Natural killer cell (primary cell): ENCODE results near the gene ZNF536. TPM values are rescaled to one million over a fixed set of nuclear protein-coding genes. Genes with fewer than 3 reads are reported as not detected.

Source experiments
- ATAC-seq, 3 donors: fragments of 150-1000 bp in 2 of 3; fragments of 200-7000 bp in 1 of 3; cut with Tn5 transposase; 1 replicate in 1 of 3; 2 replicates in 2 of 3; pipeline ENCODE4 v1.10.0; 2021; ENCODE audit warnings: mild to moderate bottlenecking in 2 of 3, moderate library complexity in 2 of 3
- DNase-seq, 2 donors: peaks; one replicate each; pipeline versions ENCODE4 v3.0.0 to v3.0.0-alpha.2; 2013 to 2021; ENCODE audit warnings: mixed read lengths in 1 of 2
- H3K27ac ChIP-seq: one replicate; pipeline ENCODE4 v1.5.1; 2013; ENCODE audit warnings: mild to moderate bottlenecking, low read length
- H3K27me3 ChIP-seq: one replicate; pipeline ENCODE4 v1.6.1; 2013; ENCODE audit warnings: low read length; ENCODE audit not compliant: control insufficient read depth, insufficient read depth
- H3K36me3 ChIP-seq: one replicate; pipeline ENCODE4 v1.6.1; 2013; ENCODE audit warnings: low read length; ENCODE audit not compliant: control insufficient read depth, insufficient read depth
- H3K4me1 ChIP-seq: one replicate; pipeline ENCODE4 v1.6.1; 2013; ENCODE audit warnings: low read length; ENCODE audit not compliant: control insufficient read depth, insufficient read depth
- H3K4me3 ChIP-seq: one replicate; pipeline ENCODE4 v1.5.1; 2013; ENCODE audit warnings: low read length
- H3K9me3 ChIP-seq: one replicate; pipeline ENCODE4 v1.6.1; 2013; ENCODE audit warnings: low read length; ENCODE audit not compliant: control insufficient read depth, insufficient read depth
- H3K27ac Mint-ChIP-seq, 2 donors: one replicate each; pipeline ENCODE4 v1.8.0; 2022; ENCODE audit warnings: mild to moderate bottlenecking in 2 of 2, mixed read lengths in 2 of 2, moderate library complexity in 1 of 2
- H3K27me3 Mint-ChIP-seq, 2 donors: one replicate each; pipeline ENCODE4 v1.8.0; 2022; ENCODE audit warnings: low read depth in 2 of 2, mixed read lengths in 2 of 2
- H3K36me3 Mint-ChIP-seq: one replicate; pipeline ENCODE4 v1.8.0; 2022; ENCODE audit warnings: mixed read lengths
- H3K4me1 Mint-ChIP-seq, 2 donors: one replicate each; pipeline ENCODE4 v1.8.0; 2022; ENCODE audit warnings: mixed read lengths in 2 of 2
- H3K4me3 Mint-ChIP-seq: one replicate; pipeline ENCODE4 v1.8.0; 2022; ENCODE audit warnings: mild to moderate bottlenecking, moderate library complexity, mixed read lengths
- H3K9me3 Mint-ChIP-seq, 2 donors: one replicate each; pipeline ENCODE4 v1.8.0; 2022; ENCODE audit warnings: mixed read lengths in 2 of 2
- WGBS: methylation state at CpG from one replicate; pipeline ENCODE4 v1.1.7; 2013; ENCODE audit warnings: missing lambda C conversion rate; ENCODE audit not compliant: insufficient coverage; 5-methylcytosine and 5-hydroxymethylcytosine counted together
- intact Hi-C: fragments of 100-400 bp; cut with micrococcal nuclease; formaldehyde crosslinking; loops from one replicate; pipeline ENCODE4 v1.14.2; 2022
- total RNA-seq, 4 donors: library from RNA; stranded (reverse); fragments of 120-200 nt in 1 of 4; gene quantifications; one replicate each; pipeline versions ENCODE4 v1.2.3 to v1.2.4, GENCODE V29; 2013 to 2022
- TF ChIP-seq, protein P1 (sequence below): fragments of 200-600 bp; IDR thresholded peaks from one replicate; pipeline ENCODE4 v1.8.0; 2022; ENCODE audit warnings: antibody characterized with exemption

ZNF536 gene
- total RNA-seq, 3 donors from 2014 or later (not counting 1 experiment from before 2014, with no cell fraction given): not detected

DNA sequence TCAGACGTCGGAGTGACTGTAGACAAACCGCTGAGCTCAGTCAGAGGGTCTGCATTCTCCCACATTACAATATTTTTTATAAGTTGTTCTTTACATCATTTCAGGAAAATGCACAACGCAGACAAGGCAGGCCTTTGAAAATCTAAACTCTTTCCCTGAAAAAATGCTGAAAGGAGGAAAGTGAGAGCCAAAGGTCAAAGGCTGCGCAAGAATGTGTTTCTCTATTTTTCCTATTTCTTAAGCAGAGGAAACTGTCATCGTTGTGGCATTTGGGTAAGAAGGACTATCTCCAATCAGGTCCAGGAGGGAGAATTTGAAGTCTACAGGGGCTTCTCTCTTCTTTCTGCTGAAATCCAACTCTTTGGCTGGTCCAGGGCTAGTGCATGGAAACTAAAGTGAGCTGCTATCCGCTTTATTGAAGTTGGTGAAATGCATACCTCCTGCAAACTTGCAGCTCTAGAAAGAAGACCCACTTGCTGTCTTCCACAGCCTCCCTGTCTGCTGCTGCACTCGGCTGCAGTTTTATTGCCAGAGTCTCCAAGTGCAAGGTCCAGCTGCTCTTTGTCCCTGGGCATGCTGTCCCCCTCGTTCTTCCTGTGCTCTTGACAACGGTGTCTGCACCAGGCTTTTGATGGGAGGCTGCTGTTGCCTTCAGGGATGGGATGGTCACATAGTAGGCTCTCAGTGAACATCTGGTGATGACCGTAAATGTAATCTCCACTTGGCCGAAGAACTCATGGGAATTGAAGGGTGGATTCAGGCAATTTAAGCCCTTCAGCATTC lies 31.2 kb downstream of the ZNF536 start:
- Histone ChIP-seq H3K9me3 (no peaks in the 10 kb centered on the region), H3K27me3 (peaks cover 2% of the 10 kb centered on the region), H3K36me3 (no peaks in the 10 kb centered on the region), H3K27ac (no peak overlapping the region), H3K4me3 (no peak overlapping the region), H3K4me1 (no peaks in the 10 kb centered on the region)
- ATAC-seq (no peak), DNase-seq (no peak)
- Mint-ChIP-seq H3K4me3 (no peak overlapping the region), H3K27me3 (peaks cover 0 to 5% of the 10 kb centered on the region in 2 donors), H3K27ac (no peak overlapping the region), H3K4me1 (no peaks in the 10 kb centered on the region), H3K9me3 (peaks cover 0 to 2% of the 10 kb centered on the region in 2 donors), H3K36me3 (no peaks in the 10 kb centered on the region)
- WGBS: 84% methylated on average over 12 of the region's 12 CpGs
- TF ChIP-seq, protein P1, sequence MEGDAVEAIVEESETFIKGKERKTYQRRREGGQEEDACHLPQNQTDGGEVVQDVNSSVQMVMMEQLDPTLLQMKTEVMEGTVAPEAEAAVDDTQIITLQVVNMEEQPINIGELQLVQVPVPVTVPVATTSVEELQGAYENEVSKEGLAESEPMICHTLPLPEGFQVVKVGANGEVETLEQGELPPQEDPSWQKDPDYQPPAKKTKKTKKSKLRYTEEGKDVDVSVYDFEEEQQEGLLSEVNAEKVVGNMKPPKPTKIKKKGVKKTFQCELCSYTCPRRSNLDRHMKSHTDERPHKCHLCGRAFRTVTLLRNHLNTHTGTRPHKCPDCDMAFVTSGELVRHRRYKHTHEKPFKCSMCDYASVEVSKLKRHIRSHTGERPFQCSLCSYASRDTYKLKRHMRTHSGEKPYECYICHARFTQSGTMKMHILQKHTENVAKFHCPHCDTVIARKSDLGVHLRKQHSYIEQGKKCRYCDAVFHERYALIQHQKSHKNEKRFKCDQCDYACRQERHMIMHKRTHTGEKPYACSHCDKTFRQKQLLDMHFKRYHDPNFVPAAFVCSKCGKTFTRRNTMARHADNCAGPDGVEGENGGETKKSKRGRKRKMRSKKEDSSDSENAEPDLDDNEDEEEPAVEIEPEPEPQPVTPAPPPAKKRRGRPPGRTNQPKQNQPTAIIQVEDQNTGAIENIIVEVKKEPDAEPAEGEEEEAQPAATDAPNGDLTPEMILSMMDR: no peak
- intact Hi-C loops: no loop called here

DNA sequence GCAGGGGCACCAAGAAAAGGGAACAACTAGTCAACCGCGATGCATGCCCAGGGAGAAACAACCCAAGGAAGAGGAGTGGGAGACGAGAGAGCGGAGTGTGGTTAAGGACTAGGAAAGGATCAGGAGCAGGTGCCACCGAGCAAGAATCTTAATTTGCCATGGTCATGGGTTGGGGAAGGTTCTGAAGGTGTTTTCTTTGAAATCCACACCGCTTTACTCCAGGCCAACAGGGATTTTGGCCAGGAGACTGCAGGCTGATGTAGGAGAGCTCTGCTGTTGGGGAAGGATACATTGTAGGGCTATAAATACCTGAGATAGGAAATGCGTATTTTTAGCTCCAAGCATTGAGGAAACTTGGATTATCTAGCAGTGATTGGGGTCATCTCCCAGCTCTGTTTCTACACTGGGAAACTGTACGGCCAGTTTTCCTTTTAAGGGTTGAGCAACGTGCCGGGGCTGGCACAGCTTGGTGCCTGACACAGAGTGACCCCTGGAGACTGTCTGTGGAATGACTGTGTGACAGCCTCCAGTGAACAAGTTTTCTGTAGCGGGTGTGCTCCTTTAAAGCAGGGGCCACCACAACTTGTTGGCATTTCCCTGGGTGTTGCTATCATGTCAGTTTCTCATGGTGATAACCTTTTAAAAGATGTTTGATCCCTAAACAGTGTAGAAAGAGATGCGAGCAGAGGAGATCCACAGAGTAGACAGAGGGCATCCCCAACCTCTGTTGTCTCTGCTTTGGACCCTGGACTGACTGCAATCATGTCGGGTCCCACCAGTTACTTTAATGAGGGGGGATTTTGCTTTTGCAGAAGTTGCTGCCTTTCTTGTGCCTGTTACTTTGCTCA lies 34.3 kb downstream of the ZNF536 start:
- ATAC-seq: no peak

DNA sequence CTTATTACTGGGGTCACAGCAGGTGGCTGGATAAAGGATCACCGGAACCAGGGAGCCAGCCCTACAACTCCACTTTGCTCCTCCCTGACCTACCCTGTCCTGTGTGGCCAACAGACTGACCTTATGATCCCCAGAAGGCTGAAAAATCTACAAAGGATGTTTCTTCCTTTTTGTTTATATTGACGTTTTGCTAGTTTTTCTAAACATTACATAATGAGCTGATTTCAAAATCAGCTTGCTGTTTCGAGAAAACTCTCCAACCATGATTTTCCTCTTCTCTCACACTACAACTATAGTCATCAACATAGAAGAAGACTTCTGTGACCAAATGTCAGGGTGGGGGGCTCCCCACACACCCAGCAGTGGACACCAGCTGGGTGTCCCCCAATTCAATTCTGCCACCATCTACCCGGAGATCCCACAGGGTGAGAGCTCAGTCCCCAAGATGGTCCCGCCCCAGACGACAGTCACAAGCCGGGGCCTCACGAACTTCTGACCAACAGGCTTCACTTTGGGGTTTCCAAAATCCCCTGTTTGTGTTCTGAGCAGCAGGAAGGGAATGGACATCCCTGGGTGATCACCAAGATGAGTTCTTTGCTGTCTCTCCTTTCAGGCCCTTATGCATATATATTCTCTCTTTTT lies 35.0 kb downstream of the ZNF536 start:
- no peak overlapping the region for H3K27ac ChIP-seq
- intact Hi-C loops: no loop called here
- no peak overlapping the region for H3K4me3 ChIP-seq
- Mint-ChIP-seq H3K4me3 (no peak overlapping the region), H3K27ac (no peak overlapping the region), H3K4me1 (no peaks in the 10 kb centered on the region), H3K27me3 (peaks cover 0 to 2% of the 10 kb centered on the region in 2 donors), H3K36me3 (no peaks in the 10 kb centered on the region), H3K9me3 (no peaks in the 10 kb centered on the region)
- H3K27me3 ChIP-seq: peaks cover 2% of the 10 kb centered on the region
- no peaks in the 10 kb centered on the region for H3K9me3 ChIP-seq
- ATAC-seq: no peak
- 79% methylated on average over 8 of the region's 8 CpGs for WGBS
- no peak for DNase-seq
- H3K4me1 ChIP-seq: no peaks in the 10 kb centered on the region
- TF ChIP-seq, protein P1: no peak
- H3K36me3 ChIP-seq: no peaks in the 10 kb centered on the region

More for the DNA sequence above, 34.3 kb downstream of the ZNF536 start:
- no peaks in the 10 kb centered on the region for H3K9me3 Mint-ChIP-seq
- H3K27ac ChIP-seq: no peak overlapping the region
- 57% methylated on average over 13 of the region's 13 CpGs for WGBS
- TF ChIP-seq, protein P1: no peak
- H3K4me3 ChIP-seq: no peak overlapping the region
- intact Hi-C loops: no loop called here
- peaks cover 2% of the 10 kb centered on the region for H3K27me3 ChIP-seq
- no peaks in the 10 kb centered on the region for H3K36me3 Mint-ChIP-seq
- H3K4me3 Mint-ChIP-seq: no peak overlapping the region
- peaks cover 0 to 2% of the 10 kb centered on the region in 2 donors for H3K27me3 Mint-ChIP-seq
- no peak overlapping the region for H3K27ac Mint-ChIP-seq
- H3K4me1 ChIP-seq: no peaks in the 10 kb centered on the region
- H3K36me3 ChIP-seq: no peaks in the 10 kb centered on the region
- no peaks in the 10 kb centered on the region for H3K4me1 Mint-ChIP-seq
- no peak for DNase-seq
- H3K9me3 ChIP-seq: no peaks in the 10 kb centered on the region
